ENCODE data around the gene CIAO3.

CIAO3 gene

DNA sequence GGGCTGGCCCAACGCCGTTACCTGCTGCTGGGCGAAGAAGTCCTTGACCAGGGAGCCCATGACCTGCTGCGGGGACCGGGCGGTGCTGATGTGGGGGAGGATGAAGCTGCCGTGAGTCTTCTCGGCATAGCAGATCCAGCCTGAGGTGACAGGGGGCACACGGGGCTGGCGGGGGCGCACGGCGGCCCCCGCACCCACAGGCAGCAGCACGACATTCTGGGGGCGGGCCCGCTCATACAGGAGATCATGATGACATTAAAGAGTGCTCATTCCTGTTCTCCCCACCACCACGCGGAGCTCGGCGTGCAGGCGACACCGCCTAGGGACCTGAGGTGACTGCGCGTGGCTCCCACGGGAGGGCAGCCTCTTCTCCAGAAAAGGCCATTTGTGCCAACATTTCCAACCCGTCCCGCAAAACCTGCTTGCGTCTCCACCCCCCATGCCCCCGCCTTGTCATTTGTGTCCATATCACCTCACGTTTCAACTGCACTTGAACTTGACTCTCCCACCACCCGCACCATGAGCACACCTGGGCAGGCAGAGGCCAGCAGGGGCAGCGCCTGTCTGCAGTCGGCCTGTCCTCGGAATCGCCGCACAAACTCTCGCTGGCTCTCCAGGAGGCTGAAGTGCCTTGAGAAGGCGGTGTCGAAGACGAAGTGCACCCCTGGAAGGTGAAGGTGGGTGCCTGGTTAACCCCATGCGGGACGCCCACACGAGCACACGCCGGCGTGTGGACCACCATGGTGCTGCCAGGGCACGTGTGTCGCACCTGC, 6.4 kb downstream of the CIAO3 start:
- no peak for DNase-seq (ENCODE audit: low read depth in 2 of 2)
- no peak overlapping the region for H3K4me3 ChIP-seq (replicated peaks in 1 of 2; ENCODE audit: low read depth in 2 of 2, low read length in 2 of 2)
- TF ChIP-seq, protein P1, sequence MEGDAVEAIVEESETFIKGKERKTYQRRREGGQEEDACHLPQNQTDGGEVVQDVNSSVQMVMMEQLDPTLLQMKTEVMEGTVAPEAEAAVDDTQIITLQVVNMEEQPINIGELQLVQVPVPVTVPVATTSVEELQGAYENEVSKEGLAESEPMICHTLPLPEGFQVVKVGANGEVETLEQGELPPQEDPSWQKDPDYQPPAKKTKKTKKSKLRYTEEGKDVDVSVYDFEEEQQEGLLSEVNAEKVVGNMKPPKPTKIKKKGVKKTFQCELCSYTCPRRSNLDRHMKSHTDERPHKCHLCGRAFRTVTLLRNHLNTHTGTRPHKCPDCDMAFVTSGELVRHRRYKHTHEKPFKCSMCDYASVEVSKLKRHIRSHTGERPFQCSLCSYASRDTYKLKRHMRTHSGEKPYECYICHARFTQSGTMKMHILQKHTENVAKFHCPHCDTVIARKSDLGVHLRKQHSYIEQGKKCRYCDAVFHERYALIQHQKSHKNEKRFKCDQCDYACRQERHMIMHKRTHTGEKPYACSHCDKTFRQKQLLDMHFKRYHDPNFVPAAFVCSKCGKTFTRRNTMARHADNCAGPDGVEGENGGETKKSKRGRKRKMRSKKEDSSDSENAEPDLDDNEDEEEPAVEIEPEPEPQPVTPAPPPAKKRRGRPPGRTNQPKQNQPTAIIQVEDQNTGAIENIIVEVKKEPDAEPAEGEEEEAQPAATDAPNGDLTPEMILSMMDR (IDR thresholded peaks at IDR 0.05; ENCODE audit: low read depth, low read length): no peak

DNA sequence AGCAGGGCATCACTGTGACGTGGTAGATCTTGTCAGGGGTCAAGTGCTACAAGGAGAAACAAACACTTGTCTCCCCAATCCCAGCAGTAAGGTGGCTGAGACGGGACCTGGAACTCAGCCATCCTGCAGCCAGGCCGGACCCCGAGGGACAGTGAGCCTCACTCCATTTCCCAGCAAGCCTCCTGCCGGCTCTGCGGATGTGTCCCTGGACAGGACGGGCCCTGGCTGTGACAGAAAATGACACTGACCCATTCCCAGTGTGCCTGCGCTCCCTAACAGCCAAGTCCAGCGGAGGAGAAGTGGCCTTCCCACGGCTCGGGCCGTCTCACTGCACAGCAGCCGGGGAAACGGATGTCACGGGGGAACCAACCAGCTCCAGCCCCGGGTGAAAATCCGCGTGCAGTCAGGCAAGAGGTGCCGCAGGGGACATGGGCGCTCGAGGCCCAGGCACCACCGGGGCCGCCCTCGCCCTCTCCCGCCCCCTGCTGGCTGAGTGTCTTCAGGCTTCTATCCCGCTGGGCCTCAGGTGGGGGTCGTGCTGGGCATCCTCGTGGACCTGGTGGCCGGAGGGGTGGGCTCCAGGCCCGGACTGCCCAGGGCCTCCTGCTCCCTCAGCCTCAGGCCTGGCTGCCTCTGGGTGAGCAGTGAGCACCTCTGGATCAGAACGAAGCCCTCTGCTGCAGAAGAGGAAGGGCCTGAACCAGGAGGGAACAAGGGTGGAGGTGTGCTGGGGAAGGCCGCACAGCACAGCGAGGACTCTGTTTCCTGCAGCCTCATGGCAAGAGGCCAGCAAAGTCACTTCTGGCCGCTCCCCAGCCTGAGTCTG, 7.2 kb downstream of the CIAO3 start:
- TF ChIP-seq, protein P1 (IDR thresholded peaks at IDR 0.05; ENCODE audit: low read depth, low read length): peak; percentile 53
- DNase-seq (ENCODE audit: low read depth in 2 of 2): no peak
- no peak overlapping the region for H3K4me3 ChIP-seq (replicated peaks in 1 of 2; ENCODE audit: low read depth in 2 of 2, low read length in 2 of 2)

DNA sequence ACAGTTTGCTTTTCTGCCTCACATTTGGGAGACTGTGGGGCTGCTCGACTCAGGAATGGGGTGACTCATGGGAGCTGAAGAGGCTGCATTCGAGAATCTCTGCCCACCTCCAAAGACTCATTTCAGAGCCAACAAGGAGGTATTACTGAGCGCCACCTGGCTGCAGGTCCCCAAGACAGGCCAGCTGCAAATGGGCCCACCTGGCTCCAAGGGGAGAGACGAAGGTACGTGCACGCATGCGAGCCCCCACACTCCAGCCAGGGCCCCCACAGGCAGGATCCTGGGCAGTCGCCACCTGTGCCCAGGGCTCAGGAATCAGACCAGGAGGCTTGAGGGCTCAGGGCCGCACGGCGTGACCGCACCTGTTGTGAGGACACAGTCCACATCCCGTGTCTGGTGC, 7.9 kb downstream of the CIAO3 start:
- DNase-seq (ENCODE audit: low read depth in 2 of 2): no peak
- H3K4me3 ChIP-seq (replicated peaks in 1 of 2; ENCODE audit: low read depth in 2 of 2, low read length in 2 of 2): no peak overlapping the region
- TF ChIP-seq, protein P1 (IDR thresholded peaks at IDR 0.05; ENCODE audit: low read depth, low read length): no peak

DNA sequence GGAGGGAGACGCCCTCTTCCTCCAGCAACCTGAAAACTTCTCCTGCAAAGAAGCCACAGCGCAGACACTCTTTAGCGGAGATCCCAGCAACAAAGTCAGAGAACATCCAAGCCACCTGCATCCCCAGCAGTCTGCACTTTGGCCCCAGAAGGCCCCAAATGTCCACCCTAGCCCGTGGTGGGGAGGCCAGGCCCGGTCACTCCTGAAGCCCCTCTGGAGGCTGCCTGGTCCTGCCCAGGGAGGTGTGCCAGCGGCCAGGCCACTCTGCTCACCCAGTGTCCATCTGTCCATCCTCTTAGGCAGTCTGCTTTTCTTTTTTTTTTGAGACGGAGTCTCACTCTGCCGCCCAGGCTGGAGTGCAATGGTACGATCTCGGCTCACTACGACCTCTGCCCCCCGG, 8.5 kb downstream of the CIAO3 start:
- H3K4me3 ChIP-seq (replicated peaks in 1 of 2; ENCODE audit: low read depth in 2 of 2, low read length in 2 of 2): no peak overlapping the region
- DNase-seq (ENCODE audit: low read depth in 2 of 2): no peak
- TF ChIP-seq, protein P1 (IDR thresholded peaks at IDR 0.05; ENCODE audit: low read depth, low read length): no peak

DNA sequence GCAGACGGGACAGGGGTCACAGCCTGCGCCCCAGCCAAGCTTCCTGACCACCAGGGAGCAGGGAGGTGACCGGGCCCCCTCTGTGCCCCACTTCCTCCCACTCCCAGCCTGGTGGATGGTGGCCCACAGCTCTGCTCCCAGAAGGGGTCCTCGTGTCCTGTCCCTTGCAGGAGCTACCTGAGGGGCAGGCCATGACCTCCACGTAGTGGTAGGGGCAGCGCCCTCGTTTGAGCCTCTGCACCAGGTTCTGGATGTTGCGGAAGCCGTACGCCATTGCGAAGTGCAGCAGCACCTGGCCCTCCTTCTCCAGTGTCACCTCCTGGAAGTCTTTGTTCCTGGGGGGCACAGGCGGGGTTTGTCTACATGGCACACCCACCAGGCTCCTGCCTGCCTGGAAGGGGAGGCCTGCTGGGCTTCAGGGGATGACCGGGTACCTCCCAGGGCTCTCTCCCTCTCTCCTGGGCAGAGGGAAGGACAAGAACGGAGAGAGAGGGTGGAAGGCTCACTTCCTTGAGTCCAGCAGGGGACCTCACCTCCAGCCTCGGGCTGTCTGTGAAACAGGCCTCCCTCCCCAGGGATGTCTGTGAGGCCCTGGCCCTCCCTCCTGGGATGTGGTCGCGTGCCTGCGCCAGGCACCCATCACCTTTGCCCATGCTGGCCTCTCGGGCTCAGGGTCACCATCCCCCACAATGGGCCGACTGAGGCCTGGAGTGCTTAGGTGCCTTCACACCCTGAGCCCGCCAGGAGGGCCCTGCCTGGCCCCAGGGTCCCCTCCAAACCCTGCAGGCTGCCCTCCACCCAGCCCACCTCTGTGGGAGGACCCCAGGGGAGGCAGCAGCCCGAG, 9.9 kb downstream of the CIAO3 start:
- TF ChIP-seq, protein P1 (IDR thresholded peaks at IDR 0.05; ENCODE audit: low read depth, low read length): no peak

More for the DNA sequence above, 9.9 kb downstream of the CIAO3 start:
- DNase-seq (ENCODE audit: low read depth in 2 of 2): no peak
- no peak overlapping the region for H3K4me3 ChIP-seq (replicated peaks in 1 of 2; ENCODE audit: low read depth in 2 of 2, low read length in 2 of 2)
